Measurements from ENCODE around the gene RNH1.
"Not testable (repeated sequence)": the region's sequence is repeated elsewhere in the genome, so short reads cannot be mapped to it uniquely, and the experiment has no call there.

RNH1 gene

DNA sequence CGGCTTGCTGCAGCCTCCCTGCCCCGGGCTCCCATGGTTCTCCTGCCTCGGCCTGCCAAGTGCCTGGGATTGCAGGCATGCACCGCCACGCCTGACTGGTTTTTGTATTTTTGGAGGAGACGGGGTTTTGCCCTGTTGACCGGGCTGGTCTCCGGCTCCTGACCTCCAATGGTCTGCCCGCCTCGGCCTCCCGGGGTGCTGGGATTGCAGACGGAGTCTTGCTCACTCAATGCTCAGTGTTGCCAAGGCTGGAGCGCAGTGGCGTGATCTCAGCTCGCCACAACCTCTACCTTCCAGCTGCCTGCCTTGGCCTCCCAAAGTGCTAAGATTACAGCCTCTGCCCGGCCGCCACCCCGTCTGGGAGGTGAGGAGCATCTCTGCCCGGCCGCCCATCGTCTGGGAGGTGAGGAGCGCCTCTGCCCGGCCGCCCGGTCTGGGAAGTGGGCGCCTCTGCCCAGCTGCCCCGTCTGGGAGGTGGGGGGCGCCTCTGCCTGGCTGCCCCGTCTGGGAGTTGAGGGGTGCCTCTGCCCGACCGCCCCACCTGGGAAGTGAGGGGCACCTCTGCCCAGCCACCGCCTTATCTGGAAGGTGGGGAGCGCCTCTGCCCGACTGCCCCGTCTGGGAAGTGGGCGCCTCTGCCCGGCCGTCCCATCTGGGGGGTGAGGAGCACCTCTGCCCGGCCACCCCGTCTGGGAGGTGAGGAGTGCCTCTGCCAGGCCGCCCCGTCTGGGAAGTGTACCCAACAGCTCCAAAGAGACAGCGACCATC lies 10.1 kb upstream of the RNH1 start:
- not testable (repeated sequence) for DNase-seq

- DNase-seq, result no peak
Observed at GRCh38 chr11:516400-516799, 9.4 kb upstream of the RNH1 start.

- no peak for DNase-seq
Observed at GRCh38 chr11:515131-515530, 8.1 kb upstream of the RNH1 start.

DNA sequence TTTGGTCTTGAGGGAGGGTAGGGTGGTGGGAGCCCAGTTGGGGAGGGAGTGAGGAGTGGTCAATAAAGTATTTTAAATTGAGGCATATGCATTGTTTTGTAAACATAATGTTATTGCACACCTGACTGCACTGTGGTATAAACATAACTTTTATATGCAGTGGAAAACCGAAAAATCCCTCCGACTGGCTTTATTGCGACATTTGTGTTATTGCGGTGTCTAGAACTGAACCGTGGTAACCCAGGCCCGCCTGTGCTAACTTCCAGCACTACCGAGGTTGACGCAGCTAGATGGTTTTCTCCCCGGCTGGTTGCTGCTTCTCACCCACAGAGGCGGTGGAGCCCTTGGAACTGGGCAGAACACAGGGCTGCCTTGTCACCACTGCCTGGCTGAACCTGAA lies 7.6 kb upstream of the RNH1 start:
- no peak for DNase-seq

- DNase-seq, result no peak
Observed at GRCh38 chr11:512761-513595, 5.9 kb upstream of the RNH1 start.

DNA sequence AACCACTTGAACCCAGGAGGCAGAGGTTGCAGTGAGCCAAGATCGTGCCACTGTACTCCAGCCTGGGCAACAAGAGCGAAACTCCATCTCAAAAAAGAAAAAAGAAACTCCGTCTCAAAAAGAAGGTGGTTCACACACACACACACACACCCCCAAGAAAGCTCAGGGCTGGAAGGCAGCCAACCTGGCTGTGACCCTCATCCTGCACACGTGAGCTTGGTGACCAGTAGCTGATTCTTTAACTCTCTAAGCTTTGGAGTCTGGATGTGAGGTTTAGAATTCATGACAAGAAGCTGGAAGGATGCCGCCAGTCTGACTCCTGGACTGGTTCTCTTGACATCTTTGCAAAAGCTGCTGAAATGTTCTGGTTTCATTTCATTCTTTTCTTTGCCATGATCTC lies 1.9 kb upstream of the RNH1 start:
- DNase-seq, result no peak

GRCh38 chr11:507727-508515 lies 879 bp upstream of the RNH1 start:
- no peak for DNase-seq

DNA sequence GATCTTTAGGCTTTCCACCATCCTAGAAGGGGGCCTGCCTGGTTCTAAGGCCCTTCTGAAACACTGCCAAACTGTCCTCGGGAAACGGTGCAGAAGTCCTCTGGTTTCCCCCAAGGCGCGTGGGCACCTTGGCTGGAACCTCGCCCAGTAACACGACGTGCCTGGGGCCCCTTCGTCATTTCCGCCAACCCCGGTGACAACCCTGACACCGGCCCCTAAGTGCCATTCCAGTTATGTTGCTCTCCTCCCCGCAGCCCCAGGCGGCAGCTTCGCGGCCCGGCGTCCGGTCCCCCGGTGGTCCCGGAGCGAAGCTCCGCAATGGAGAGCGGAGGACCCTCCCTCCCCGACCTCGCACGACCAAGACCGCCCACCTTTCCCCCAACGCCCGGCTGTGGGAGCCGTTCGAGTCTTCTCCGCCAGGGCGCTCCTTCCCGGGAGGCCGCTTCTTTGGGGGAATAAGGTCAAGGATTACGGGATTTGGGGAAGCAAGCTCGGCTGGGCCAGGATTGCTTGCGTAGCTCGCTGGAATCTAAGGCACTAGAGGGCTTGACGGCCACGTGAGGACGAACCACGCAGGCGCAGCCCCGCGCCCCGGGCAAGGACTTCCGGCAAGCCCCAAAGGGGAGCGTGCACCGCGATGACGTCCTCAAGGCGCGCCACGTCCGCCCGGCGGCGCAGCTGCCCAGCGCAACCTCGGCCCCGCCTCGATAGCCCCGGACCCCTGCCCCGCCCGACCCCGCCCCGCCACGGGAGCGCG lies 626 bp downstream of the RNH1 start:
- peak; percentile 98 for DNase-seq

- DNase-seq, result no peak
Observed at GRCh38 chr11:504994-505344, 2.1 kb downstream of the RNH1 start.

GRCh38 chr11:504053-504993 lies 2.7 kb downstream of the RNH1 start:
- DNase-seq, result no peak

- no peak for DNase-seq
Observed at GRCh38 chr11:503179-503981, 3.7 kb downstream of the RNH1 start.

DNA sequence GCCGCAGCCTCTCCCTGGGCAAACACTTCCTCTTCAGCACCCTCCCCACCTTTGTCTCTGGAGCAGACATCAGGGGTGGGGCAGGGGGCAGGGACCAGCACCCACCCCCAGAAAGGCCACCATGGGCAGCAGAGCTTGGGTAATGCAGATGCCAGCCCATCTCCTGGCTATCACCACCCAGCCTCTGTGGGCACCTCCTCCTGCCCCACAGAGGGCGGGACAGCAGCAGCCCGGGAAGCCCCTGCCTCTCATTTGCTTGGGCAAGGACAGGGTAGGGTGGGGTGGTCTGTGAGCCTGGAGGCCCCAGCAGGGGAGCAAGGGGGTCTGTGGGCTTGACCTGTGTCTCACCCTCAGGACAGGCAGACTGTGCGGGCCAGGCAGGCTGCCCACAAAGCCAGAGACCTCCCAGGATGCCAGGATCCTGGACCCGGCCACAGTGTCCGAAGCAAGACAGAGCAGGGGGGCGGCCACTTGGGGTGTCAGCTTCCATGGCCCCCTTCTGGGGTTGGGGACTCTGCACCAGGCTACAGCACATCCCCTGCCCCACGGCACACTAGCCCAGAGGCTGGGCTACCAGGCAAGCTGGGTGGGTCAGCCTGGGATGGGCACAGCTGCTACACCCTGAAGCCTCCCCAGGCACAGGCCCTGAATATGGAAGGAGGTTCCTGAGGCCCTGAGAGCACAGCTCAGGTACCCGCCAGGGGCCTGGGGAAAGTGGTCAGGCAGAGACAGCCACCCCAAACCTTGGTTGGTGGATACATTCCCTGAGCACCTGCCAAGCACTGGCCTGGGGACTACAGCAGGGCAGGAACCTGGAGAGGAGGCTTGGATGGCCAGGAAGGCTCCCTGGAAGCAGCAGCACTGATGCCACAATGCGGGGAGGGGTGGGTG lies 4.5 kb downstream of the RNH1 start:
- DNase-seq, result no peak

DNA sequence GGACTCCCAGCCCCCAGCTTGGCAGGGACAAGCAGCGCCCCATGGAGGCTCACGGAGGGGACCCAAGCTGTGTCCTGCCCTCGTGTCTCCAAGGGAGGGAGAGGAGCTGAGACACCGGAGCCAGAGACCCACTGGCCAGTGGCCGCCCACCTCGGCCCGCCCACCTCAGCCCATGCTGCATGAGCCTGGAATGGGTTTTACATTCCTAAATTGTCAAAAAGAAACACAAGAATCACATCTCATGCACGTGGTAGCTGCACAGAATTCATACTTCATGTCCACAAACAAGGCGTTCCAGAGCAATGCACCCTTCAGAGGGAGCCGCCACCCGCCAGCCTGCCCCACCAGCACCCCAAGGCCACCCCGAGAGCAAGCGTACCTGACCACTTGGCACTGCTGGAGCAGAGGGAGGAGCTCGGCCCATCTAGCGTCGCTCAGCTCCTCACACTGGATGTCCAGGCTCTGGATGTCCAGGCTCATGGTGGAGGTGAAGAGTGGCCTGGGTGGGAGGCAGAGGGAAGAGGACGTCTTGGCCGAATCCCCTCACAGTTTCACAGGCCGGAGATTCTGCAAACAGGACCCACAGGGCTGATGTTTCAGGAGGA lies 5.3 kb downstream of the RNH1 start:
- no peak for DNase-seq

- no peak for DNase-seq
Observed at GRCh38 chr11:501001-501682, 5.9 kb downstream of the RNH1 start.

DNA sequence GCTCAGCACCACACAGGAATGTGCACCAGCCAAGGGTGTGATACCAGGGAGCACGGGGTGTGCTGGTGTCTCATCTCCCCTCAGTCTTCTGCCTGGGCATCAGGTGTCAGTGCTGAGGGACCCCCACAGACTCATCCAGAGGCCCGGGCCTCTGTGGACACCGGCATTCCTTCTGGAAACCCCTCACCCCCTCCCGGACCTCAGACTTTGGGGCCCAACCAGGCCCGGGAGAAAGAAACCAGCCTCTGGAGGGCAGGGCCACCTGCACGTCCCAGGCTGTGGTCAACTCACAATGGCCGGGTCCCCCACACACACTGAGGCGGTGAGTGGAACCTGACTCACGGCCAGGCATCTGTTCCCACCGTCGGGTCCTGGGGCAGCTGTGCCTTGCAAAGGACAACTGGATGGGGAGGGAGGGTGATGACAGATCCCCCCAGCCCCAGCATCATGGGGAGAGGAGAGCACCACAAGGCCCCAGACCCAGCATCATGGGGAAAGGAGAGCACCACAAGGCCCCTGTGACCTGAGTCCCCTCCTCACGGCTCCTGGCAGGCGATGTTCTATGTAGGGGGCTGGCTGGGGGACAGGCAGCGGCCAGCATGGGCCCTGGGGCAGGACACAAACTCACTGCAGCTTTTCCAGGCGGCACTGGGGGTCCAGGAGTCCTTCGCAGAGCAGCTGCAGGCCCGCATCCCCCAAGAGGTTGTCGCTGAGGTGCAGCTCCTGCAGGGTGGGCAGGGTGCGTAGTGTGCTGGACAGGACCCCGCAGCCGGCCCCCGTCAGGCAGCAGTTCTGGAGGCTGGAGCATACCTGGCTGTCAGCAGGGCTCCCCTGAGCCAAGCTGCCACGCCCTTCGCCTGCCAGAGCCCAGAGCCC lies 7.6 kb downstream of the RNH1 start:
- DNase-seq, result no peak

DNA sequence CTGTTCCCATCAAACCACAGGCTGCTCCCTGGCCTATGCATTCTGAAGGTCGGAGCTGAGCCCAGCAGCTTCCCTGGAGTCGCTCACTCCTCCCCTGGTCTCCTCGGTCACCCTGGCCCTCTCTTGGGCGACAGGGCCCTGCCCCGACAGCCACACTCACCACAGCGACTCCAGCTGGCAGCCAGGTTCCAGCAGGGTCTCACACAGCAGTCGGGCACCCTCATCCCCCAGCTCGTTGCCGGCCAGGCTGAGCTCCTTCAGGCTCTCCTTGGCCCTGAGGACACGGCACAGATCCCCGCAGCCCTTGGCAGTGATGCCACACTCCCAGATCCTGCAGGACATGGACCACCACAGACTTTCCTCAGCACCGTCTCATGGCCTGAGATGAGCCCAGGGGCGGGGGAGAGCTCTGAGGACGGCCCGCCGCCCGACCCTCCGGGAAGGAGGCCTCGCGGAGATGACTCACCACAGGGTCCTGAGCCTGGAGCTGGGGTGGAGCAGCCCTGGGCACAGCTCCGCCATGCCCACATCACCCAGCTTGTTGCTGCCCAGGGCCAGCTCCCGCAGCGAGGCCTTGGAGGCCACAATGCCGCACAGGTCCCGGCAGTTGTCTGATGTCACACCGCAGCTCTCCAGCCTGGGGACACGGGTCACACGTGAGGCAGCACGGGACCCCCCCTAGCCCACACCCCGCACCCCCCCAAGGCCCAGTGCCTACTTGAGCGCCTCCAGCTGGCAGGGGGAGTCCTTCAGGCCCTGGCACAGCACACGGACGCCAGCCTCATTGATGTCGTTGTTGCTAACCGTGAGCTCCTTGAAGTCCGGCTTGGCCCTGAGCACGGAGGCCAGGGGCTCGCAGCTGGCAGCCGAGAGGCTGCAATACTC lies 8.5 kb downstream of the RNH1 start:
- DNase-seq, result no peak

Measured in GDM1 (cell line).